ENCODE data around the gene C7orf25.

Gene C7orf25

GRCh38 chr7:42939457-42940240 is 27.8 kb upstream of the C7orf25 start:
- no peaks in the 10 kb centered on the region for H3K27me3 ChIP-seq (ENCODE audit: low read depth)
- DNase-seq (ENCODE audit: low spot score in 2 of 2), result no peak
- H3K4me3 ChIP-seq, result no peak overlapping the region
- in situ Hi-C loops (cut with MboI; ENCODE audit: low sequenced_read_pairs), result loop anchor here (25.0 kb wide), 1 partner anchor 498 kb away; no protein-coding TSS in a partner anchor
- H3K9me3 ChIP-seq, result no peaks in the 10 kb centered on the region
- H3K4me1 ChIP-seq, result no peaks in the 10 kb centered on the region
- peaks cover 43% of the 10 kb centered on the region for H3K36me3 ChIP-seq (replicated peaks)

GRCh38 chr7:42935861-42936260 is 24.0 kb upstream of the C7orf25 start:
- Histone ChIP-seq H3K36me3 (replicated peaks) (peaks cover 47% of the 10 kb centered on the region), H3K4me1 (0 out of 2 replicates have a peak, but pooled peaks cover 3% of the 10 kb centered on the region), H3K27me3 (ENCODE audit: low read depth) (no peaks in the 10 kb centered on the region), H3K9me3 (no peaks in the 10 kb centered on the region), H3K4me3 (no peak overlapping the region)
- no peak for DNase-seq (ENCODE audit: low spot score in 2 of 2)
- in situ Hi-C loops (cut with MboI; ENCODE audit: low sequenced_read_pairs), result loop anchor here (25.0 kb wide), 1 partner anchor 501 kb away; no protein-coding TSS in a partner anchor

GRCh38 chr7:42934291-42934690 is 22.4 kb upstream of the C7orf25 start:
- Histone ChIP-seq H3K4me3 (no peak overlapping the region), H3K4me1 (peaks cover 10% of the 10 kb centered on the region), H3K27me3 (ENCODE audit: low read depth) (no peaks in the 10 kb centered on the region), H3K9me3 (no peaks in the 10 kb centered on the region), H3K36me3 (replicated peaks) (peaks cover 37% of the 10 kb centered on the region)
- no peak for DNase-seq (ENCODE audit: low spot score in 2 of 2)
- in situ Hi-C loops (cut with MboI; ENCODE audit: low sequenced_read_pairs), result loop anchor here (25.0 kb wide), 1 partner anchor 503 kb away; no protein-coding TSS in a partner anchor

GRCh38 chr7:42932811-42933591 is 21.1 kb upstream of the C7orf25 start:
- in situ Hi-C loops (cut with MboI; ENCODE audit: low sequenced_read_pairs), result loop anchor here (25.0 kb wide), 1 partner anchor 504 kb away; no protein-coding TSS in a partner anchor
- H3K4me3 ChIP-seq, result peak overlapping the region; percentile 83
- peak in 1 of 2 experiments; percentile 29 for DNase-seq (ENCODE audit: low spot score in 2 of 2)
- peaks cover 14% of the 10 kb centered on the region for H3K4me1 ChIP-seq
- H3K27me3 ChIP-seq (ENCODE audit: low read depth), result no peaks in the 10 kb centered on the region
- no peaks in the 10 kb centered on the region for H3K9me3 ChIP-seq
- H3K36me3 ChIP-seq (replicated peaks), result peaks cover 28% of the 10 kb centered on the region

- Histone ChIP-seq H3K27me3 (ENCODE audit: low read depth) (no peaks in the 10 kb centered on the region), H3K4me1 (peaks cover 14% of the 10 kb centered on the region), H3K36me3 (replicated peaks) (peaks cover 23% of the 10 kb centered on the region), H3K9me3 (no peaks in the 10 kb centered on the region), H3K4me3 (peak within 1 kb of the TSS; percentile 83)
- peak; percentile 95 to 97 for DNase-seq (ENCODE audit: low spot score in 2 of 2)
- in situ Hi-C loops (cut with MboI; ENCODE audit: low sequenced_read_pairs), result loop anchor here (25.0 kb wide), 1 partner anchor 505 kb away; no protein-coding TSS in a partner anchor
These were observed 20.2 kb upstream of the C7orf25 start, which contains the start of the genes MRPL32 and PSMA2 for GRCh38 chr7:42931834-42932651. Gene MRPL32 (plus strand): TSS chr7:42932376. CDS start chr7:42932387, 11 bp downstream. Gene PSMA2 (minus strand): TSS chr7:42932174. CDS start chr7:42932158, 16 bp downstream.

GRCh38 chr7:42931447-42931833 is 19.6 kb upstream of the C7orf25 start:
- H3K4me1 ChIP-seq, result peaks cover 14% of the 10 kb centered on the region
- in situ Hi-C loops (cut with MboI; ENCODE audit: low sequenced_read_pairs), result loop anchor here (25.0 kb wide), 1 partner anchor 506 kb away; no protein-coding TSS in a partner anchor
- H3K36me3 ChIP-seq (replicated peaks), result peaks cover 24% of the 10 kb centered on the region

GRCh38 chr7:42930889-42931288 is 19.0 kb upstream of the C7orf25 start:
- Histone ChIP-seq H3K9me3 (no peaks in the 10 kb centered on the region), H3K4me3 (peak overlapping the region; percentile 83), H3K4me1 (peaks cover 14% of the 10 kb centered on the region), H3K27me3 (ENCODE audit: low read depth) (no peaks in the 10 kb centered on the region), H3K36me3 (replicated peaks) (peaks cover 25% of the 10 kb centered on the region)
- no peak for DNase-seq (ENCODE audit: low spot score in 2 of 2)
- in situ Hi-C loops (cut with MboI; ENCODE audit: low sequenced_read_pairs), result loop anchor here (25.0 kb wide), 1 partner anchor 506 kb away; no protein-coding TSS in a partner anchor

More at GRCh38 chr7:42931447-42931833, 19.6 kb upstream of the C7orf25 start:
- Histone ChIP-seq H3K9me3 (no peaks in the 10 kb centered on the region), H3K4me3 (peak overlapping the region; percentile 83), H3K27me3 (ENCODE audit: low read depth) (no peaks in the 10 kb centered on the region)
- DNase-seq (ENCODE audit: low spot score in 2 of 2), result no peak

GRCh38 chr7:42929449-42929848 is 17.6 kb upstream of the C7orf25 start:
- Histone ChIP-seq H3K4me1 (peaks cover 13% of the 10 kb centered on the region), H3K27me3 (ENCODE audit: low read depth) (no peaks in the 10 kb centered on the region), H3K36me3 (replicated peaks) (peaks cover 28% of the 10 kb centered on the region), H3K4me3 (no peak overlapping the region), H3K9me3 (no peaks in the 10 kb centered on the region)
- no peak for DNase-seq (ENCODE audit: low spot score in 2 of 2)
- in situ Hi-C loops (cut with MboI; ENCODE audit: low sequenced_read_pairs), result loop anchor here (25.0 kb wide), 1 partner anchor 508 kb away; no protein-coding TSS in a partner anchor

- in situ Hi-C loops (cut with MboI; ENCODE audit: low sequenced_read_pairs), result loop anchor here (25.0 kb wide), 1 partner anchor 509 kb away; no protein-coding TSS in a partner anchor
- no peak for DNase-seq (ENCODE audit: low spot score in 2 of 2)
- H3K4me1 ChIP-seq, result peaks cover 10% of the 10 kb centered on the region
- no peak overlapping the region for H3K4me3 ChIP-seq
- H3K27me3 ChIP-seq (ENCODE audit: low read depth), result no peaks in the 10 kb centered on the region
- H3K9me3 ChIP-seq, result no peaks in the 10 kb centered on the region
- H3K36me3 ChIP-seq (replicated peaks), result peaks cover 28% of the 10 kb centered on the region
These were observed 16.9 kb upstream of the C7orf25 start for GRCh38 chr7:42928754-42929153.

GRCh38 chr7:42926204-42926603 is 14.3 kb upstream of the C7orf25 start:
- Histone ChIP-seq H3K4me3 (no peak overlapping the region), H3K36me3 (replicated peaks) (peaks cover 54% of the 10 kb centered on the region), H3K4me1 (peaks cover 10% of the 10 kb centered on the region), H3K9me3 (no peaks in the 10 kb centered on the region), H3K27me3 (ENCODE audit: low read depth) (no peaks in the 10 kb centered on the region)
- in situ Hi-C loops (cut with MboI; ENCODE audit: low sequenced_read_pairs), result loop anchor here (25.0 kb wide), 1 partner anchor 511 kb away; no protein-coding TSS in a partner anchor
- DNase-seq (ENCODE audit: low spot score in 2 of 2), result no peak

GRCh38 chr7:42925630-42926029 is 13.8 kb upstream of the C7orf25 start:
- Histone ChIP-seq H3K4me3 (no peak overlapping the region), H3K9me3 (no peaks in the 10 kb centered on the region), H3K36me3 (replicated peaks) (peaks cover 59% of the 10 kb centered on the region), H3K27me3 (ENCODE audit: low read depth) (no peaks in the 10 kb centered on the region), H3K4me1 (peaks cover 10% of the 10 kb centered on the region)
- in situ Hi-C loops (cut with MboI; ENCODE audit: low sequenced_read_pairs), result loop anchor here (25.0 kb wide), 1 partner anchor 512 kb away; no protein-coding TSS in a partner anchor
- DNase-seq (ENCODE audit: low spot score in 2 of 2), result no peak

GRCh38 chr7:42924223-42924838 is 12.5 kb upstream of the C7orf25 start:
- H3K36me3 ChIP-seq (replicated peaks), result peaks cover 72% of the 10 kb centered on the region
- H3K9me3 ChIP-seq, result no peaks in the 10 kb centered on the region
- in situ Hi-C loops (cut with MboI; ENCODE audit: low sequenced_read_pairs), result no loop called here
- no peaks in the 10 kb centered on the region for H3K27me3 ChIP-seq (ENCODE audit: low read depth)
- peaks cover 4% of the 10 kb centered on the region for H3K4me1 ChIP-seq
- DNase-seq (ENCODE audit: low spot score in 2 of 2), result no peak
- H3K4me3 ChIP-seq, result no peak overlapping the region

Measured in HAP-1 (cell line).